Astrocyte (in vitro differentiated cells and primary cell): ENCODE results near the gene NMT1. TPM values are rescaled to one million over a fixed set of nuclear protein-coding genes. Genes with fewer than 3 reads are reported as not detected.
A peak's percentile ranks its signal among the peaks of the same experiment; 100 is the strongest.

Experiments
- DNase-seq: peaks from one replicate; pipeline ENCODE4 v3.0.0-alpha.2; 2010; ENCODE audit warnings: low read depth
- FAIRE-seq: peaks from 2 replicates; lab custom pipeline; 2011; peaks lifted over from hg19 to GRCh38; lab: Jason Lieb, UNC
- H2AFZ ChIP-seq: 2 replicates; pipeline ENCODE4 v1.6.0; 2012; ENCODE audit warnings: low read depth, low read length, inconsistent platforms
- H3K27ac ChIP-seq: 2 replicates; pipeline ENCODE4 v1.5.1; 2011; ENCODE audit warnings: low read depth, low read length, inconsistent platforms
- H3K27me3 ChIP-seq: 2 replicates; pipeline ENCODE4 v1.6.0; 2011; ENCODE audit warnings: low read length, inconsistent platforms; ENCODE audit not compliant: insufficient read depth
- H3K36me3 ChIP-seq: 2 replicates; pipeline ENCODE4 v1.5.1; 2011; ENCODE audit warnings: low read length, inconsistent platforms; ENCODE audit not compliant: insufficient read depth
- H3K4me1 ChIP-seq: 2 replicates; pipeline ENCODE4 v1.5.1; 2011; ENCODE audit warnings: low read length, inconsistent platforms; ENCODE audit not compliant: insufficient read depth
- H3K4me2 ChIP-seq: 2 replicates; pipeline ENCODE4 v1.6.0; 2012; ENCODE audit warnings: low read length, inconsistent platforms
- H3K4me3 ChIP-seq: 2 replicates; pipeline ENCODE4 v1.5.1; 2011; ENCODE audit warnings: low read depth, mild to moderate bottlenecking, low read length, inconsistent platforms; ENCODE audit not compliant: insufficient read depth
- H3K79me2 ChIP-seq: 2 replicates; pipeline ENCODE4 v1.6.0; 2012; ENCODE audit warnings: mild to moderate bottlenecking, low read length, inconsistent platforms; ENCODE audit not compliant: insufficient read depth
- H3K9ac ChIP-seq: 2 replicates; pipeline ENCODE4 v1.6.0; 2012; ENCODE audit warnings: mild to moderate bottlenecking, low read length, inconsistent platforms
- H3K9me3 ChIP-seq: 2 replicates; pipeline ENCODE4 v1.5.1; 2012; ENCODE audit warnings: low read depth, mild to moderate bottlenecking, low read length, inconsistent platforms; ENCODE audit not compliant: insufficient read depth
- H4K20me1 ChIP-seq: 2 replicates; pipeline ENCODE4 v1.6.0; 2012; ENCODE audit warnings: low read length, inconsistent platforms; ENCODE audit not compliant: insufficient read depth
- H3K27ac Mint-ChIP-seq: one replicate; pipeline ENCODE4 v1.8.0; 2021; ENCODE audit warnings: mild to moderate bottlenecking, mixed read lengths; ENCODE audit not compliant: unreplicated experiment
- H3K27me3 Mint-ChIP-seq: one replicate; pipeline ENCODE4 v1.8.0; 2021; ENCODE audit warnings: low read depth, mixed read lengths; ENCODE audit not compliant: unreplicated experiment
- H3K36me3 Mint-ChIP-seq: one replicate; pipeline ENCODE4 v1.8.0; 2021; ENCODE audit warnings: low read depth, mixed read lengths; ENCODE audit not compliant: unreplicated experiment
- H3K4me1 Mint-ChIP-seq: one replicate; pipeline ENCODE4 v1.8.0; 2021; ENCODE audit warnings: low read depth, mixed read lengths; ENCODE audit not compliant: unreplicated experiment
- H3K4me3 Mint-ChIP-seq: one replicate; pipeline ENCODE4 v1.8.0; 2021; ENCODE audit warnings: mild to moderate bottlenecking, moderate library complexity, mixed read lengths; ENCODE audit not compliant: unreplicated experiment
- H3K9me3 Mint-ChIP-seq: one replicate; pipeline ENCODE4 v1.8.0; 2021; ENCODE audit warnings: mild to moderate bottlenecking, mixed read lengths; ENCODE audit not compliant: unreplicated experiment
- CTCF ChIP-seq: IDR thresholded peaks from 2 replicates; pipeline ENCODE4 v1.5.1; 2011; ENCODE audit warnings: low read depth, mild to moderate bottlenecking, inconsistent platforms, low read length, moderate library complexity; ENCODE audit not compliant: insufficient read depth
- EZH2 ChIP-seq: IDR thresholded peaks from 2 replicates; pipeline ENCODE4 v1.6.1; 2012; ENCODE audit warnings: mild to moderate bottlenecking, low read length, inconsistent platforms; ENCODE audit not compliant: insufficient read depth
- total RNA-seq: library from RNA; stranded (reverse); gene quantifications from 2 replicates; pipeline ENCODE4 v1.2.1, GENCODE V29; 2021

Gene NMT1
- total RNA-seq, 1 donor from 2014 or later: 114 TPM

DNA sequence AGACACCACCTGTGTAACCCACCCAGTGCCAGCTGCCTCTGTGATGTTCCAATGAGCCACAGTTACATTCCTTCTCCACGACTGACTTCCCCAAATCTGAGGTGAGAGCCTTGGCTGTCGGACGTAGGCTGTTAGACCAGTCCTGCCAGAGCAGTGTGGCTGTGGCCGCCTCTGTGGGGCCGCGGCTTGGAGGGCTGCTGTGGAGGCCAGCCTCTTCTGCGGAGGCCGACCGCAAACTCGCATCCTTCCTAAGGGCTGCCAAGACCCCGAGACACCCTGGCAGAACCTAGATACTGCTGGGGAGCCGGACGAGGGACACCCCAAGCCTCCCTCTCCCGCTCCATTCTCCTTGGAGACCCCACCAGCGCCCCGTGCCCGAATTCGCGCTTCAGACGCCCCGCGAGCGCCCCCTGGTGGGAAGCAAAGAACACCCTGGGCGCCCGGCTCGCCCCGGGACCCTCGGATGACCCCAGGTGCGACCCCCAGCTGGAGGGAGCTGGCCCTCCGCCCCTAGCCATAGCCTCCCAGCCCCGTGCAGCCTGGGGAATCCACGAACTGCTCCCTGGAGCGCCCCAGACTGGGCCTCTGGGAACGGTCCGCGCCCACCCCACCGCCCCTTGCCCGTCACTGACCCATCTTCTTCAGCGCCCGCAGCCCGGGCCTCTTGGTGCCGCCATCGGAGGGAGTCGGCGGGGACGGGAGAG lies 70.7 kb downstream of the NMT1 start:
- DNase-seq (no peak), FAIRE-seq (no peak)
- Histone ChIP-seq H2AFZ (peak overlapping the region; percentile 58), H3K4me2 (peak overlapping the region; percentile 98), H3K4me3 (peak overlapping the region; percentile 73), H3K79me2 (peaks cover 47% of the 10 kb centered on the region), H3K9me3 (no peaks in the 10 kb centered on the region), H3K9ac (peak overlapping the region; percentile 80), H4K20me1 (peaks cover 12% of the 10 kb centered on the region), H3K27me3 (no peaks in the 10 kb centered on the region), H3K4me1 (peaks cover 42% of the 10 kb centered on the region), H3K36me3 (no peaks in the 10 kb centered on the region), H3K27ac (peak overlapping the region; percentile 45)
- Mint-ChIP-seq H3K27ac (no peak overlapping the region), H3K4me1 (peaks cover 24% of the 10 kb centered on the region), H3K36me3 (no peaks in the 10 kb centered on the region), H3K4me3 (peak overlapping the region; percentile 81), H3K9me3 (no peaks in the 10 kb centered on the region), H3K27me3 (no peaks in the 10 kb centered on the region)
- TF ChIP-seq EZH2: no peak
- peak; percentile 36 for TF ChIP-seq CTCF

- Histone ChIP-seq H3K4me2 (peak within 1 kb of the TSS; percentile 98), H4K20me1 (peaks cover 12% of the 10 kb centered on the region), H3K4me1 (peaks cover 38% of the 10 kb centered on the region), H3K27me3 (no peaks in the 10 kb centered on the region), H3K9ac (peak within 1 kb of the TSS; percentile 90), H3K4me3 (peak within 1 kb of the TSS; percentile 73), H3K36me3 (no peaks in the 10 kb centered on the region), H3K27ac (peak within 1 kb of the TSS; percentile 90), H3K79me2 (peaks cover 43% of the 10 kb centered on the region), H2AFZ (peak within 1 kb of the TSS; percentile 88), H3K9me3 (no peaks in the 10 kb centered on the region)
- H3K9me3 Mint-ChIP-seq: no peaks in the 10 kb centered on the region
- FAIRE-seq: no peak
- no peak for TF ChIP-seq EZH2
- TF ChIP-seq CTCF: no peak
- no peaks in the 10 kb centered on the region for H3K36me3 Mint-ChIP-seq
- H3K27me3 Mint-ChIP-seq: no peaks in the 10 kb centered on the region
- DNase-seq: no peak
- H3K27ac Mint-ChIP-seq: peak within 1 kb of the TSS; percentile 26
- peak within 1 kb of the TSS; percentile 87 for H3K4me3 Mint-ChIP-seq
- peaks cover 19% of the 10 kb centered on the region for H3K4me1 Mint-ChIP-seq
These were observed 71.1 kb downstream of the NMT1 start, which contains the start of gene PLCD3 for GRCh38 chr17:45132320-45132571. TSS of gene PLCD3 (minus strand) at chr17:45132515. CDS start at chr17:45132410, 105 bp downstream.
